Measurements from ENCODE around the gene PTAFR.

PTAFR gene

DNA sequence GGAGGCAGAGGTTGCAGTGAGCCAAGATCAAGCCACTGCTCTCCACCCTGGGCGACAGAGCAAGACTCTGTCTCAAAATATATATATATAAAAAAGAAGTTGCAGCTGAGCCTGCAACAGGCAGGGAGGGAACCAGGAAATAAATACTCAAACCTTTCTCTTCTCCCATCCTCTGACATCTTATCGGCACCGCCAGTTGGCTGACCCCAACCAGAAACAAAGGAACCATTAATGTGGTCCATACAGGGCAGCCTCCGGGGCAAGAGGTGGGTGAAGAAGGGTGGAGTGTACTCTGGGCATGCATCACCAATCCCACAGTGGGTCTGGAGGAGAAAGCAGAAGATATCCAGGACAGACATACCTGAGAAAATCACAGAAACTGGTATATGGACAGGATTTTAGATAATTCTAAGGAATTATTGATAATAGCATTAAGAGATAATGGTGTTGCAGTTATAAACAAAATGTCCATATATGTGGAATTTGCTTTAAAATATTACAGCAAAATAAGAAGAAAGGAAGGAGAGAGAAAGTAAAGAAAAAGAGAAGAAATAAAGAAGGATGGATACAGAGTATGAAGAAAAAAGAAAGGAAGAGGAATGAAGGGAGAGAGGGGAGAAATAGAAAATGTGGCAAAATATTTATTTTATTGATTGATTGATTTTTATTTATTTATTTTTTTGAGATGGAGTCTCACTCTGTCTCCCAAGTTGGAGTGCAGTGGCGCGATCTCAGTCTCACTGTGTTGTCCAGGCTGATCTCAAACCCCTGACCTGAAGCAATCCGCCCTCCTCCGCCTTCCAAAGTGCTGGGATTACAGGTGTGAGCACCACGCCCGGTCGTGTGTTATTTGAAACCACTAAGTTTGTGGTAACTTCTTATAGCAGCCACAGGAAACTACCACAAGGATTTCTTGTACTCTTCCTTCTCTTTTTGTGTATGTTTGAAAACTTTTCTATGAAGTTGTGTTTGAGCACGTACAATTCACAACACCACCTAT, 4.1 kb upstream of the PTAFR start:
- H3K4me3 ChIP-seq (ENCODE audit: low read depth, low read length) = no peak overlapping the region
- no peak for DNase-seq (ENCODE audit: low read depth)
- TF ChIP-seq, protein P1, sequence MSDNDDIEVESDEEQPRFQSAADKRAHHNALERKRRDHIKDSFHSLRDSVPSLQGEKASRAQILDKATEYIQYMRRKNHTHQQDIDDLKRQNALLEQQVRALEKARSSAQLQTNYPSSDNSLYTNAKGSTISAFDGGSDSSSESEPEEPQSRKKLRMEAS (IDR thresholded peaks at IDR 0.05; ENCODE audit: low read depth, low read length) = no peak
- TF ChIP-seq MYC (IDR thresholded peaks at IDR 0.05; ENCODE audit: low read depth, low read length) (no peak), POLR2A (IDR thresholded peaks at IDR 0.05; ENCODE audit: extremely low read depth, insufficient read length) (no peak)
- TF ChIP-seq, protein P2, sequence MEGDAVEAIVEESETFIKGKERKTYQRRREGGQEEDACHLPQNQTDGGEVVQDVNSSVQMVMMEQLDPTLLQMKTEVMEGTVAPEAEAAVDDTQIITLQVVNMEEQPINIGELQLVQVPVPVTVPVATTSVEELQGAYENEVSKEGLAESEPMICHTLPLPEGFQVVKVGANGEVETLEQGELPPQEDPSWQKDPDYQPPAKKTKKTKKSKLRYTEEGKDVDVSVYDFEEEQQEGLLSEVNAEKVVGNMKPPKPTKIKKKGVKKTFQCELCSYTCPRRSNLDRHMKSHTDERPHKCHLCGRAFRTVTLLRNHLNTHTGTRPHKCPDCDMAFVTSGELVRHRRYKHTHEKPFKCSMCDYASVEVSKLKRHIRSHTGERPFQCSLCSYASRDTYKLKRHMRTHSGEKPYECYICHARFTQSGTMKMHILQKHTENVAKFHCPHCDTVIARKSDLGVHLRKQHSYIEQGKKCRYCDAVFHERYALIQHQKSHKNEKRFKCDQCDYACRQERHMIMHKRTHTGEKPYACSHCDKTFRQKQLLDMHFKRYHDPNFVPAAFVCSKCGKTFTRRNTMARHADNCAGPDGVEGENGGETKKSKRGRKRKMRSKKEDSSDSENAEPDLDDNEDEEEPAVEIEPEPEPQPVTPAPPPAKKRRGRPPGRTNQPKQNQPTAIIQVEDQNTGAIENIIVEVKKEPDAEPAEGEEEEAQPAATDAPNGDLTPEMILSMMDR (IDR thresholded peaks at IDR 0.05; ENCODE audit: low read depth, low read length) = no peak

DNA sequence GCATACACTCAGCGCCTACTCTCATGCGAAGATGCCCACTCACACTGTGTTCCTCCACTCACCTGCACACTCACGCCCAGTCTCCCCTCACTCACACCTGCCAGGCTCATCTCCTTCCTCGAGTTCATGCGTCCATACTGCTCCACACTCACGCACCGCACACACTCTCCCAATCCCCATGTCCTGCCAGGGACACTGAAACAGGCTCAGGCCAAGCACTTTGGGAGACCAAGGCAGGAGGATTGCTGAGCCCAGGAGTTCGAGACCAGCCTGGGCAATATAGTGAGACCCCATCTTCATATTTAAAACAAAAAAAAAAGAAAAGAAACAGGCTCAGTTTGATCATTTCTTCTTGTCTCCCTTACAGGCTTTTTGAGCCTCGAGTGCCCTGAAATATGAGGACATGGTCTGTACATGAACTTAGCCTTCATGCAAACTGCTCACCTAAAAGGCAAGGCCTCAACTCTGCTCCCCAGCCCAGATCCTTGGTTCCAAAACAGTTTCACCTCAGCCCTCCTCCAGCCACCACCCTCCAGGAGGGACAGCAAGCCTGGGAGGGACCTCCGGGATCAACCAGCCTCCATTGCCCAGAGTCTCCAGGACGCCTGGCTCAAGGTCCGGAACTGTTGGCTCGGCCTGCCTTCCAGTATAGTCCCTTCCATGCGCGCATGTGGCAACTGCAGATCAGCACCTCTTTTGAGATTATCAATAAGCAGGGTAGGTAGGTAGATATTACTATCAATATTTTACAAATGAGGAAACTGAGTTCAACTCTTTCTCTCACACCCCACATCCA, 2.4 kb upstream of the PTAFR start:
- DNase-seq (ENCODE audit: low read depth) = no peak
- no peak for TF ChIP-seq MYC (IDR thresholded peaks at IDR 0.05; ENCODE audit: low read depth, low read length)
- TF ChIP-seq POLR2A (IDR thresholded peaks at IDR 0.05; ENCODE audit: extremely low read depth, insufficient read length) = no peak
- TF ChIP-seq, protein P1 (IDR thresholded peaks at IDR 0.05; ENCODE audit: low read depth, low read length) = no peak
- TF ChIP-seq, protein P2 (IDR thresholded peaks at IDR 0.05; ENCODE audit: low read depth, low read length) = no peak

DNA sequence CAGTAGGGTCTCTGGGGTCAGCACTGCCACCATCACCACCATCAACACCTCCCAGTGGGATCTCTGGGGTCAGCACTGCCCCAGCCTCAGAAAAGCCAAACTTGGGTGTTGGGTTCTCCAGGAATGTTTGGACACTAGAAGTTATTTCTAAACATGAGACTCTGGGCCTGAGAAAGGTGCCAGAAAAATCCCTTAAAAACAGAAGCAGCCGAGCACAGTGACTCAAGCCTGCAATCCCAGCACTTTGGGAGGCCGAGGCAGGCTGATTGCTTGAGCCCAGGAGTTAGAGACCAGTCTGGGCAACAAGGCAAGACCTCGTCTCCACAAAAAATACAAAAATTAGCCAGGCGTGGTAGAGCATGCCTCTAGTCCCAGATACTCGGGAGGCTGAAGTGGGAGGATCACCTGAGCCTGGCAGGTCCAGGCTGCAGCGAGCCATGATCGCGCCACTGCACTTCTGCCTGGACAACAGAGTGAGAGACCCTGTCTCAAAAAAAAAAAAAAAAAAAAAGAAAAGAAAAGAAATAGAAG, 470 bp downstream of the PTAFR start:
- DNase-seq (ENCODE audit: low read depth) = no peak
- TF ChIP-seq MYC (IDR thresholded peaks at IDR 0.05; ENCODE audit: low read depth, low read length) (no peak), POLR2A (IDR thresholded peaks at IDR 0.05; ENCODE audit: extremely low read depth, insufficient read length) (no peak)
- TF ChIP-seq, protein P1 (IDR thresholded peaks at IDR 0.05; ENCODE audit: low read depth, low read length) = no peak
- TF ChIP-seq, protein P2 (IDR thresholded peaks at IDR 0.05; ENCODE audit: low read depth, low read length) = no peak
- peak overlapping the region; percentile 53 for H3K4me3 ChIP-seq (ENCODE audit: low read depth, low read length)

More for the DNA sequence above, 2.4 kb upstream of the PTAFR start:
- H3K4me3 ChIP-seq (ENCODE audit: low read depth, low read length) = no peak overlapping the region

DNA sequence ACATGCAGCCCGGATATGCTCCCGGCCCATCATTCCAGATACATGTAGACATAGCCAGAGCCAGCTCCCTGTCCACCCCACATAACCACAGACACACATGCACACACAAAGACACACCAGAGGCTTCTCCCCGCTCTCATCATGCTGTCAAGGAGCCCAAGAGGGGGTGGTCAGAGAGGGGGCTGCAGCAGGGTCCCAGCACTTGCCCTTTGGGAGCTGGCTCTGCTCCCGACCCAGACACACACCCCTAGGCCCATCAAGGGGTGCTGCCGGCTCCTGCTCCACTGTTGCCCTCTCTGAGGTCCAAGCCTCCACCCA, 2.6 kb downstream of the PTAFR start:
- peak overlapping the region; percentile 21 for H3K4me3 ChIP-seq (ENCODE audit: low read depth, low read length)
- TF ChIP-seq, protein P2 (IDR thresholded peaks at IDR 0.05; ENCODE audit: low read depth, low read length) = no peak
- TF ChIP-seq MYC (IDR thresholded peaks at IDR 0.05; ENCODE audit: low read depth, low read length) (no peak), POLR2A (IDR thresholded peaks at IDR 0.05; ENCODE audit: extremely low read depth, insufficient read length) (no peak)
- TF ChIP-seq, protein P1 (IDR thresholded peaks at IDR 0.05; ENCODE audit: low read depth, low read length) = no peak
- no peak for DNase-seq (ENCODE audit: low read depth)

DNA sequence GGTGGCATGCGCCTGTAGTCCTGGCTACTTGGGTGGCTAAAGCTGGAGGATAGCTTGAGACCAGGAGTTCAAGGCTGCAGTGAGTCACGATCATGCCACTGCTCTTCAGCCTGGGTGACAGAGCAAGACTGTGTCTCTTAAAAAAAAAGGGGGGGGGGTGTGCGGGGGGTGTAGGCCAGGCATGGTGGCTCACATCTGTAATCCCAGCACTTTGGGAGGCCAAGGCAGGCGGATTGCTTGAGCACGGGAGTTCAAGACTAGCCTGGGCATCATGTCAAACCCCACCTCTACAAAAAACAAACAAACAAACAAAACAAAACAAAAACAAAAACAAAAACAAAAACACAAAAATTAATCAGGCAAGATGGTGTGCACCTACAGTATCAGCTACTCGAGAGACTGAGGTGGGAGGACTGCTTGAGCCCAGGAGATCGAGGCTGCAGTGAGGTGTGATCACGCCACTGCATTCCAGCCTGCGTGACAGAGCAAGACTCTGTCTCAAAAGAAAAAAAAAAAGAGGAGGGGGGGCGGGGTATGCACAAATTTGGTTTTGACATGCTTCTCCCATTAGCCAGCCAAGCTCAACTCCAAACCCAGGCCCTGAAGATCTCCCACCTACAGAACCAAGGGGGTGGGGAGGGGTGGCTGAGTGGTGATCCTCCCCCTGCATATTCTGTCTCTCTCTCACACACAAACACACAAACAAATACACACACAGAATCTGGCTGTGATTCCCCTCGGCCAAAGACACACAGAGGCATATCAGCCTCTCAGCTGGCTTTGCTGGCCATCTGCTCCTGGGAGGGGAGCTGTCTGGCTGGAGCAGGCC, 3.1 kb downstream of the PTAFR start:
- peak overlapping the region; percentile 21 for H3K4me3 ChIP-seq (ENCODE audit: low read depth, low read length)
- TF ChIP-seq, protein P2 (IDR thresholded peaks at IDR 0.05; ENCODE audit: low read depth, low read length) = no peak
- TF ChIP-seq MYC (IDR thresholded peaks at IDR 0.05; ENCODE audit: low read depth, low read length) (no peak), POLR2A (IDR thresholded peaks at IDR 0.05; ENCODE audit: extremely low read depth, insufficient read length) (no peak)
- TF ChIP-seq, protein P1 (IDR thresholded peaks at IDR 0.05; ENCODE audit: low read depth, low read length) = no peak
- no peak for DNase-seq (ENCODE audit: low read depth)
